ENCODE data around the gene CST9L. TPM values are rescaled to one million over a fixed set of nuclear protein-coding genes. Genes with fewer than 3 reads are reported as not detected.
"Not testable (repeated sequence)": the region's sequence is repeated elsewhere in the genome, so short reads cannot be mapped to it uniquely, and the experiment has no call there.

The CST9L gene
- total RNA-seq, 1 experiment from 2014 or later = not detected

DNA sequence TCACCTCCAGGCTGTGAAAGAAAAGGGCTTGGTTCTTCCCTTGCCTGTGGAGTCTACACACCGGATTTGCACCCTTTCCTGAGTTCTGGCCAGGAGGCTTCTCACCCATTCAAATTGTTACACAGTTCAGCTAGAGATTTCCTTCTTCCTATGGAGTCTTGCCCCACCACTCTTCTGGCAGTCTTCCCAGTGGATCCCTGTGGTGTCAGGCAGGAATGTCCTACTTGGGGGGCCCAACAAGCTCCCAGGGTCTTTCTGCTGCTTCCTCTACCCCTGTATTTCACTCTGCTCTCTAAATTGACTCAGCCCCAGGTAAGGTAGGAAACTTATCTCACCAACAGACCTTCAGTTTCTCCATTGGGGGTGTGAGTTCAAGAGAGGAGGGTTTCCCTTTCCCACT, 14.0 kb upstream of the CST9L start:
- H3K27ac Mint-ChIP-seq (ENCODE audit: unreplicated experiment) = no peak overlapping the region

DNA sequence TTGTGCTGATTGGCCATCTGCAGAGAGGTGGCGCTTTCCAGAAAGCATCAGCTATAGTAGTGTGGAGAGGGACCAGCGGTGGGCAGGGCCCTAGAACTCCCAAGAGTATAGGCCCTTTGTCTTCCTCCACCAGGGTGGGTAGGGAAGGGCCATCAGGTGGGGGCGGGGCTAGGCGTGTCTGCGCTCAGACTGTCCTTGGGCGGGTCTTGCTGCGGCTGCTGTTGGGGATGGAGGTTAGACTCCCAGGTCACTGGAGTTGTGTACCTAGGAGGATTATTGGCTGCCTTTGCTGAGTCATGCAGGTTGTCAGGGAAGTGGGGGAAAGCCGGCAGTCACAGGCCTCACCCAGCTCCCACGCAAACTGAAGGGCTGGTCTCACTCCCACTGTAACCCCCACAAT, 13.5 kb upstream of the CST9L start:
- H3K4me3 Mint-ChIP-seq (ENCODE audit: low read depth, unreplicated experiment); H3K27ac Mint-ChIP-seq (ENCODE audit: unreplicated experiment); DNase-seq; CTCF ChIA-PET; BruUV-seq (replicated peaks); intact Hi-C loops (cut with micrococcal nuclease; ENCODE audit: unreplicated experiment); H3K27me3 Mint-ChIP-seq (ENCODE audit: unreplicated experiment); H3K9me3 Mint-ChIP-seq (ENCODE audit: low read depth, unreplicated experiment); H3K36me3 Mint-ChIP-seq (ENCODE audit: insufficient read depth, unreplicated experiment): not testable (repeated sequence)
- peaks cover 18% of the 10 kb centered on the region for H3K4me1 Mint-ChIP-seq (ENCODE audit: low read depth, unreplicated experiment)

More for the DNA sequence above, 14.0 kb upstream of the CST9L start:
- H3K27me3 Mint-ChIP-seq (ENCODE audit: unreplicated experiment) = no peaks in the 10 kb centered on the region
- H3K4me1 Mint-ChIP-seq (ENCODE audit: low read depth, unreplicated experiment) = peaks cover 18% of the 10 kb centered on the region
- intact Hi-C loops (cut with micrococcal nuclease; ENCODE audit: unreplicated experiment) = no loop called here
- H3K9me3 Mint-ChIP-seq (ENCODE audit: low read depth, unreplicated experiment) = no peaks in the 10 kb centered on the region
- no peak for DNase-seq
- CTCF ChIA-PET = no interaction called here
- no peaks in the 10 kb centered on the region for H3K36me3 Mint-ChIP-seq (ENCODE audit: insufficient read depth, unreplicated experiment)
- H3K4me3 Mint-ChIP-seq (ENCODE audit: low read depth, unreplicated experiment) = no peak overlapping the region
- TF ChIP-seq, protein P1, sequence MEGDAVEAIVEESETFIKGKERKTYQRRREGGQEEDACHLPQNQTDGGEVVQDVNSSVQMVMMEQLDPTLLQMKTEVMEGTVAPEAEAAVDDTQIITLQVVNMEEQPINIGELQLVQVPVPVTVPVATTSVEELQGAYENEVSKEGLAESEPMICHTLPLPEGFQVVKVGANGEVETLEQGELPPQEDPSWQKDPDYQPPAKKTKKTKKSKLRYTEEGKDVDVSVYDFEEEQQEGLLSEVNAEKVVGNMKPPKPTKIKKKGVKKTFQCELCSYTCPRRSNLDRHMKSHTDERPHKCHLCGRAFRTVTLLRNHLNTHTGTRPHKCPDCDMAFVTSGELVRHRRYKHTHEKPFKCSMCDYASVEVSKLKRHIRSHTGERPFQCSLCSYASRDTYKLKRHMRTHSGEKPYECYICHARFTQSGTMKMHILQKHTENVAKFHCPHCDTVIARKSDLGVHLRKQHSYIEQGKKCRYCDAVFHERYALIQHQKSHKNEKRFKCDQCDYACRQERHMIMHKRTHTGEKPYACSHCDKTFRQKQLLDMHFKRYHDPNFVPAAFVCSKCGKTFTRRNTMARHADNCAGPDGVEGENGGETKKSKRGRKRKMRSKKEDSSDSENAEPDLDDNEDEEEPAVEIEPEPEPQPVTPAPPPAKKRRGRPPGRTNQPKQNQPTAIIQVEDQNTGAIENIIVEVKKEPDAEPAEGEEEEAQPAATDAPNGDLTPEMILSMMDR (IDR thresholded peaks at IDR 0.05; ENCODE audit: unreplicated experiment) = no peak
- no TSS peak for BruUV-seq (replicated peaks)

DNA sequence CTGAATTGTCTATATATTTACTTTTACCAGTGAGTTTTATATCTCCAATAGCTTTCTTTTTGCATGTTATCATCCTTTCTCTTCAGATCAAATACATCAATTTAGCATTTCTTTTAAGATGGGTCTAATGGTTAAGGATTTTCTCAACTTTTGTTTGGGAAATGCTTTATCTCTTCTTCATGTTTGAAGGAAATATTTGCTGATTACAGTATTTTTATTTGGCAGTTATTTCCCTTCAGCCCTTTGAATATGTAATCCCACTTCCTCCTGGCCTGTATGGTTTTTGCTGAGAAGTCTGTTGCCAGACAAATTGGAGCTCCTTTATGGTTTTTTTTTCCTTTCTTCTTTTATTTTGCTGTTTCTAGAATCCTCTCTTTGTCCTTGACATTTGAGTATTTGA, 6.7 kb upstream of the CST9L start:
- no peak overlapping the region for H3K4me3 Mint-ChIP-seq (ENCODE audit: low read depth, unreplicated experiment)
- H3K9me3 Mint-ChIP-seq (ENCODE audit: low read depth, unreplicated experiment) = no peaks in the 10 kb centered on the region
- no peak for DNase-seq
- no peak overlapping the region for H3K27ac Mint-ChIP-seq (ENCODE audit: unreplicated experiment)
- CTCF ChIA-PET = no interaction called here
- no peaks in the 10 kb centered on the region for H3K4me1 Mint-ChIP-seq (ENCODE audit: low read depth, unreplicated experiment)
- H3K36me3 Mint-ChIP-seq (ENCODE audit: insufficient read depth, unreplicated experiment) = no peaks in the 10 kb centered on the region
- H3K27me3 Mint-ChIP-seq (ENCODE audit: unreplicated experiment) = no peaks in the 10 kb centered on the region
- intact Hi-C loops (cut with micrococcal nuclease; ENCODE audit: unreplicated experiment) = no loop called here
- TF ChIP-seq, protein P1 (IDR thresholded peaks at IDR 0.05; ENCODE audit: unreplicated experiment) = no peak
- BruUV-seq (replicated peaks) = no TSS peak

DNA sequence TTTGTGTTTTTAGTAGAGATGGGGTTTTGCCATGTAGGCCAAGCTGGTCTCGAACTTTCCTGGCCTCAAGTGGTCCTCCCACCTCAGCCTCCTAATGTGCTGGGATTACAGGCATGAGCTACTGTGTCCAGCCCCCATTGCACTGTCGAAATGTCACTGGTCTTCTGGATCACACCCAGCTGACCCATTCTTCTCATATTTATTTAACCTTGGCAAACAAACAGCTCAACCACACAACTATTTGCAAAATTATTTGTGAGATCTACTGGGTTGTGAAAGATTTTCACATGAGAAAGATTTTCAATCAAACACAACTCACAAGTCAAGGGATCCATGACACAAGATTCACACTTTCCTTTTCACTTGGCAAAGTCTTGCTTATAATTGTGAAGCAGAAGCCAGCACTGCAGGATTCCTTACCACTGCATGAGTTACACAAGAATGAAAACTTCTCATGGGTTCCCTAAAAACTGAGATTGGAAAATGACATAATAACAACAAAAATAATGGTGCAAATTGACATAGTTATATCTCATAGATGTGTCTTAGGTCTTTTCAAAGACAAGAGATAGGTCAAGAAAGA, 2.0 kb upstream of the CST9L start:
- no peaks in the 10 kb centered on the region for H3K4me1 Mint-ChIP-seq (ENCODE audit: low read depth, unreplicated experiment)
- CTCF ChIA-PET = no interaction called here
- no TSS peak for BruUV-seq (replicated peaks)

DNA sequence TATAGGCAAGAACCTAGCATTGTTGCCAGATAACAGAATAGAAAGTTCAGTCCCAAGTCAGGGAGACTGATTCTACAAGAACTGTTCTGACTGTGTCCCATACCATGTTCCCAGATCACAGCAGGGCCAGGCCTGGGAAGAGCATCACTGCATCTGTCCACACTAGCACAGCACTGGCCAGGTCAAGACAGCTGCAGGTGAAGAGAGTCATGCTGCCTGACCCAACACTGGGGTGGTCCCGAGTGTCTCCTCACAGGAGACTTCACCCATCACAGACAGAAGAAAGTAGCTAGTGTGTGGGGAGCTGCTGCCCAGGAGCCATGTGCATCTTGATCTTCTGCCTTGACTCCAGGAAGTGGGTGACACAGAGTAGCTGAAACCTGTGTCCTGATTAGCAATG, 1.3 kb upstream of the CST9L start:
- no peak for DNase-seq
- intact Hi-C loops (cut with micrococcal nuclease; ENCODE audit: unreplicated experiment) = no loop called here
- Mint-ChIP-seq H3K4me3 (ENCODE audit: low read depth, unreplicated experiment) (no peak overlapping the region), H3K27me3 (ENCODE audit: unreplicated experiment) (no peaks in the 10 kb centered on the region), H3K4me1 (ENCODE audit: low read depth, unreplicated experiment) (no peaks in the 10 kb centered on the region), H3K36me3 (ENCODE audit: insufficient read depth, unreplicated experiment) (no peaks in the 10 kb centered on the region), H3K27ac (ENCODE audit: unreplicated experiment) (no peak overlapping the region), H3K9me3 (ENCODE audit: low read depth, unreplicated experiment) (no peaks in the 10 kb centered on the region)
- BruUV-seq (replicated peaks) = no TSS peak
- TF ChIP-seq, protein P1 (IDR thresholded peaks at IDR 0.05; ENCODE audit: unreplicated experiment) = no peak
- CTCF ChIA-PET = no interaction called here

More for the DNA sequence above, 2.0 kb upstream of the CST9L start:
- TF ChIP-seq, protein P1 (IDR thresholded peaks at IDR 0.05; ENCODE audit: unreplicated experiment) = no peak
- Mint-ChIP-seq H3K36me3 (ENCODE audit: insufficient read depth, unreplicated experiment) (no peaks in the 10 kb centered on the region), H3K27ac (ENCODE audit: unreplicated experiment) (no peak overlapping the region), H3K4me3 (ENCODE audit: low read depth, unreplicated experiment) (no peak overlapping the region), H3K9me3 (ENCODE audit: low read depth, unreplicated experiment) (no peaks in the 10 kb centered on the region), H3K27me3 (ENCODE audit: unreplicated experiment) (no peaks in the 10 kb centered on the region)
- intact Hi-C loops (cut with micrococcal nuclease; ENCODE audit: unreplicated experiment) = no loop called here
- DNase-seq = no peak
